Activated T-cell treated with anti-CD3 and anti-CD28 coated beads for 4 hours (primary cell): Measurements from ENCODE around the gene SCAMP1.
A peak's percentile ranks its signal among the peaks of the same experiment; 100 is the strongest.

Source experiments
- DNase-seq: peaks from one replicate; pipeline ENCODE4 v3.0.0-alpha.2; 2020

SCAMP1 gene

DNA sequence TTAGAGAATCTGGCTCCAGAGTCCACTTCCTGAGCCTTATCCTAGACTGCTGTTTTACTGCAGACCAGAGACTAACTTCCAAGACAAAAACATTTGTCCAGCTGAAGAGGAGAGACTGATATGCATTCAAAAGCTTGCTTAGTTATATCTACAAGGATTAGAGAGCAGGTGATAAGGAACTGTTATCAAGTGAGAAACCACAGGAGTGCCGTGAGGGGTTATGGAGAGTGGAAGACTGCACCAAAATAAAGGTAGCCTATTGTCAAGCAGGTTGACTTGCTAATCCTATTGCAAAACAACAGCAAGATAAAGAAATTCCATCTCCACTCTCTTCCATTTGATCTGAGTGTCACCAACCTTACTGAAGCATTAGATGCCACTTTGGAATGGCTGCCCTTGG, 139.1 kb downstream of the SCAMP1 start:
- no peak for DNase-seq

DNA sequence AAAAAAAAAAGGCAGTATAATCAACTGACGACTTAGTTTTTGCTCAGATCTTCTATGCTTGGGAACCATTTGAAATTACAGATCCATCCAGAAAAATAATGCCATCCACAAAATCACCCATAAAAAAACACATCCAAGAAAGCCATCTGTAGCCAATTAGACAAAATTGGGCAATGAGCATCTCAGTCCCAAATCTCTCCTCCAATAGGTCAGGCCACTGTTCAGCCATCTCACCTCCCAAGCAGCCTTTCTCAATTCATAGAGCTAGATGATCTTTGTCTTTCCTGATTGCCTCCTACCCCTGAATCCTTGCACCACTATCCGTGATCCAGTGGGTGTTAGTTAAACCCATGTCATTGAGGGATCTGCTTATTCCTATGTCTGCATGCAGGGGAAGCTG, 139.6 kb downstream of the SCAMP1 start:
- DNase-seq, result no peak

DNA sequence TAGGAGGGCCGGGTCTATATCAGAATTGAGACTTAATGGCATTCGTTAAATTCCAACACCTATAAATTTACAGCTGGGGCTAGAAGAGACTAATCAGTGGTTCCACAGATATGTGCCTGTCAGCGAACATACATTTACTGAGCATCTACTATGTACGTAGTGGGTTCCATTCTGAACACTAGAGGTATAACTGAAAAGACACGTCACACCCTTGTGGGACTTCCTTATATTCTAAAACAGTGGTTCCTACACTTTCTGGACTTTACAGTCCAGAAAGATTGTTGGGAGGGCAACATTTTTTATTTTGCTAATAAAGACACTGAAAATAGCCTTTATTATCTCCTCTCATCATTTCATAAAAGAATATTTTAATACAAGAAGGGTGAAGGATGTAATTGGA, 140.5 kb downstream of the SCAMP1 start:
- no peak for DNase-seq

DNA sequence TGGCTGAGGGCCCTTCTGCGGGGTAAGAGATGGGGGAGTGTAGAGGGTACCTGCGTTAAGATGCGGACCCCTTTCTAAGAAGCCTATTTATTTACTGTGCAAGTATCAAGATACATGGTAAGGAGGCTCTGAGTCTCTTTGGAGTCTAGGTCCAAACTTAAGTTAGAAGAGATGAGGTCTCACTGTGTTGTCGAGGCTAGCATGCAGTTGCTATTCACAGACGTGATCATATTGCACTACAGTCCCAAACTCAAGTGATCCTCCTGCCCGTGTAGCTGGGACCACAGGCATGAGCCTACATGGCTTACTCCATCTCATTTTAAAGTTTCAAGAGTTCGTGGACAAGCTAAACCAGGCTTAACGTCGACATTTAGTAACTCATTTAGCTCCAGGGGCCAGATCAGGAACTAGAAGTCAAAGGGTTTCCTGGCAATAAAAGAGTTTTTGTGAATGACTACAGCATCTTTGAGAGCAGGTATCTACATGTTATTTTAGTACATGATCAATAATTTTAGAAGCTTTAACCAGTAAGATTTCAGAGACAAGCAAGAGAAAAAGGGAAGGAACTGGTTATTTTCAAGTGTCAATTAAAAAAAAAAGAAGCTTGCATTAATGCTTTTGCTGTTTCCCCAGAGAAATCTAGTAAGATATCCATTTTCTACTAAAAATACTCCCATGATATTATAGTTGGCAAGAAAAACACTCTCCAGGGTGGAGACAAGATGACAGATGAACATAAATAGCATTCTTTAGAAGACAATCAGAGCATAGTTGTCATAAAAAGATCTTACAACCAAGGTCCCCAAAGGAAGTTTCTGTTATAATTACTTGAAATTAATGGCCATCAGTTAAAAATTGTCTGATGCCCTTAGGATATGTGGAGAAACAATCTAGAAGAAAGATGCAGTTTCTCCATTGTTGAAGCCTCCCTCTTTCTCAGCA, 141.3 kb downstream of the SCAMP1 start:
- DNase-seq, result no peak

DNA sequence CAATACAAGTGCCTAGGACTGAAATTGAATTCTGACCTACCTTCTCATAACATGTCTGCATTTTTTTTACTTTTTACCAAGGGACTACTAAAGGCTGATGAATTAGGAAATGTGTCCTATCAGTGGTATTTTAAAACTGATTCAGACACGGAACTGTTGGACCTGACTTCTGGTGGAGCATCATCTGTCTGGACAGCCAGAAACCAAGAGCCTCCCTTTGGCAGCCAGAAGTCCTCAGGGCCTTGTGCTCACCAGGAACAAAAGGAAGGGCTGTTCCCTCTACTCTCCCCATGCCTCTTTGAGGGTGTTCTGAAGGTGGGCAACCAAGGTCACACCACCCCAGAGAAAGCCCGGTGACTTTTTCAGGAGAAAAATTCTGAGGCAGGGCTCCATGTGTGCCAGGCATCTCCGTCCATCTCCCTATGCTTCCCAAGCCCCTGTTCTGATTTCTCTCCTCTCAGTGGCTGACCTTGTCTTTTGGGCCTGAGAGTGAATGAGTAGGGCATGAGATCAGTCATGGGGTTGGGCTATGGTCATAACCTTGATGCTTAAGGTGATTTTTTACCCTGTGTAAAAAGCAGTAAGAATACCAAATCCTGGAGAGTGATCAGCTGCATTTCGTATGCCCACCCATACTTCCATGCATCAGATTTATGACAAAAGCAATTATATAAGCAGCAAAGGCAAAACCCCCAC, 143.7 kb downstream of the SCAMP1 start:
- no peak for DNase-seq

DNA sequence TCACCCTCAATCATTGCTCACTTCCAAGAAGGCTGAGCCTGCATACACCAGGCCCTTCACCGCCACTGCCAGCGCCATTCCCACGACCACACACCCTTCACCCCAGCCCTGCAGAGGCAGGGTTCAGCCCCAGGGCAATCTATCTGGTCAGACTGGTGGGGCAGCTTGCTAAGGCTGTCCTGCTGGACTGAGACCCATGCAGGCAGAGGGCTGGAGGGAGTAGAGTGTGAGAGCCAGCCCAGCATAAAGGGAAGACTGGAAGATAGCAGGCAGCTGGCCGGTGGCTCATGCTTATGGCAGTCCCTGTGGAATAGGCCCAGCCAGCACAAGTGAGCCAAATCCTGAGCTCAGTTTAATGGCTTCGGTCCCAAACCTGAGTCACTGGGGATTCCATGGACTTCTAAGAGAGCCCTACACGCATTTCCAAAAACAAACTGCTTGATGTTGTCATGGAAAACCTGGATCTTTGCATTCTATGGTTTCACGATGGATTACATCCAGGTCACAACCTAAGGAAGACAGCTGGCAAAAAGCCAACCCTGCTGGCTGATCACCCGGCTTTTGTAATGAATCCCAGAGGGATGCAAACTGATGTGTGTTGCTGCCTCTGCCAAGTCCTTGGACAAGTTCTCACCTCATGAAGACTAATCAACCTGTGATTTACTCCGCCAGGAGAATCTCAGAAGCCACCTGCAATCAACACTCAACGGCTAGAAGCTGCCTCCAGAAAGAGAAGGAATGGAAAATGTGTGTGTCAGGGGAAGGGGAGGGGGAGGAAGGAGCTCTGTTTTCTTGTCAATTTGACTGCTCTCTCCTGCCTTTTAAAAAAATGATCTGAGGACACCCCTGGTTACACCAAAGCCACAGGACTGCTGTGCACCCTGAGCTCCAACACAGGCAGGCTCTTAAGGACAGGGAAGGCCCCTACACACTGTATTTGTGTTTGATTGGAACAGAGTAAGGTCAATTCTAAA, 144.6 kb downstream of the SCAMP1 start:
- no peak for DNase-seq

DNA sequence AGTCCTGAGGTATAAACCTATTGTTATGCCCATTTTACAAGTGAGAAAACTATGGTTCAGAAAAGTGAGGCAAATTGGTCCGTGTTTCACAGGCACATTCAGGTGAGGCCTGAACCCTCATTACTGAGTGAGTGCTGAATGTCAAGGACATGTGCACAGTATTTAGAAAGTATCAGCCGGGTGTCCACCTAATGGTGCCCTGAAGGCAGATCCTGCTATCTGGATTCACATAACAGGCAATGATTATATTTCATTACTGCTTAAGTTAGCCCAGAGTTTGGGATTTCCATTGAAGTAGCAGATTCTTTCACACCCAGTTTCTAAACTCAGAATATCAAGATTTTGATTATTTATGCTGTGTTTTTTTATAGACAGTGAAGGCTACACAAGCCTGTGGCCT, 145.4 kb downstream of the SCAMP1 start:
- no peak for DNase-seq

DNA sequence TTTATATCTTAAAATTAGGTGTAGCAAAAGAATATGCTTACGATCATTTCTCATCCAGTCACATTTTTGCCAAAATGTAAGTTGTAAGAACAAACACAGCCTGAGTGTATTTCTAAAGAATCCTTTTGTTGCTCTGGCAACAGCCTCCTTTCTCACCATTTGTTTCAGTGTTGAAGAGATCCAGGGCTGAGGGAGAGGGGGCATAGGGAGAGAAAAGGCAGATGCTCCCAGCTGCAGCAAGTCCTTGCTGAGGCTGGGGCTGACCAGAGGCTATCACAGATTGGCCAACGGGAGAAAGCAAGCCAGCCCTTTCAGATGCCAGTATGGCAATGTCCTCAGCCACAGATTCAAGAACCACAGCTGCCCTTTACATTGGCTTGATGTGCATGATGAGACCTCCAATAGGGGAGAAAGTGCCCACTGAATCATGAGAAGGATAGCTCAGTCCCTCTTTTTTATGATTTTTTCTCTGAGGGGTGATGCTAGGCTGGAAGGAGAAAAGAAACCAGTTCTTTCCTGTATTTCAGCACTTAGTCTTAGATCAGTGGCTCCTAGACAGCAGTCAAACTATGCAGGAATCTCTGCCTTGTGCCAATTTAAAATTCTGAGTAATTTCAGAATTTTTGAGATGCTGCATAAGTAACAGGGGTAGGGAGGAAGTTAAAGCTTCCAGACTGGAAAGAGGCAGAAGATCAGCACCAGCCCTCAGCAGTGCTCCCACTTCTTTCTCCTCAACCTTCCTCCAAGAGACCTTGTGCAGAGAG, 146.0 kb downstream of the SCAMP1 start:
- no peak for DNase-seq

DNA sequence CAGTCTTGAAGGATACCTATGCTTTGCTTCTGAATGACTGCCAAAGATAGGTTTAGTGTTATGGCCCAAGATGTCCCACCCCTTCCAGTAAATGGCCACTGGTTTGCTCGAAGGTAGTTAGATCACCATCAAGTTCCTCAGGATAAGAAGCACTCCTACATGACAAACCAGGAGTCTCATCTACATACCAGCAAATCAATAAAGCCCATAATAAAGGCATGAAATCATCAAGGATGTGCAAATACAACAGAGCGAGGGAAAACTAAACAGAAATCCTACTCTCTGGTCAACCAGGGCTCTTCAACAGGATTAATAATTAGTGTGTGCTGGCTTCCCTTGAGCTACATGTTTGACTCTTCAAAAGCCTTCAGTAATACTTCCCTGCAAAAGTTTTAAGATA, 147.1 kb downstream of the SCAMP1 start:
- no peak for DNase-seq

DNA sequence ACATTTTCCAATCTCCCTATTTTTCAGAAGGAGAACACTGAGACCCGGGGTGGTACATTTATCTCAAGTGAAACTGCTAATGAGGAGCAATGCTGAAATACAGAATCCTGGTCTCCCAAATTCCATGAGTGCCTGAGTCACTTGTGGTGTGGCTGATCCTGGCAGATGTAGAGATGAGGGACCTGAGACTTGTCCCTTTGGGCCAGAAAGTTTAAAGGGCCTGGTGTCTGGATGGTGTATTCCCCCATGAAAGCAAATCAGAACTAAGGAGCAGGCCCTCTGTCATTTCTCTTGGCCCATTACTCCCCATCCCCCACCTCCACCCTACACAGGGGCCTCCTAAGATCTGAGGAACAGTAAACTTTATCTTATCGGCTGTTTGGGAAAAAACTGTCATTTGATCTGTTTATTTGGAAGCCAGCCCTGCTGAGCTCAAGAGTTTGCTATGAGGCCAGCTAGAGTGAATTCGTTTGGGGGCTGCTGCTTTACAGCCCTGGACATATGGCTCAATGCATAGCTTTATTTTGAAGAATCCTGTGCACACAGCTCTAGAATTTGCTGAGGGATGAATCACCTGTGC, 147.9 kb downstream of the SCAMP1 start:
- no peak for DNase-seq

DNA sequence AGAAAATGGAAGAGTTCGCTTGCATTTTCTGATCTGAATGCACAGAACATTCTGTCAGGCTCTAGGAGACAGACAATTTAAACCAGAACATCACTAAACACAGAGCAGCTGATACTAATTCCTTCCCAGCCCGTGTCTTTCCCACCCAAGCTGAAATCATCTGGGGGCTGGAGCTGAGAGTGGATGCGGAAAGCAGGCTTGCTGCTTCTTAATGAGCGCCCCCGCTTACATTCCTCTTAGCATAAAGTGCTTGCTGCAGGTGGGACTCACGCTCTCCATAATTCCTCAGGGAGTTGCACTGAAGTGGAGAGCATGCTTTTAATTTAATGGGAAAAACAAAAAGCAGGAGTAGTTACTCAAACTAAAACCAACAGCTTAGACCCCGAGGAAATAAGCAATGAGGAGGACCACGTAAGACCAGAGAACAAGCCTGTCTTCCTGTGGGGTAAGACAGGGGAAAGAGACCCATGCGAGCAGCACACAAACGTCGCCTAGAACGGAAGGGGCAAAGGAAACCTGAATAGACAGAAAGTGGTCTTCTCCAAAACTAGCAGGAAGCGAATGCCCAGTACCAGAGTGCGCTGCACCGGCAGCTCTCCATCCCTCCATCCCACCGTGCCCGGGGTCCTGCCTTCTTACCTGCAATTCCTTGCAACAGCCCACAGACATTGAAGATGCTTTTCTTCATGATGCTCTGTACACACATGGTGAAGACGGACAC, 148.9 kb downstream of the SCAMP1 start:
- DNase-seq, result no peak

DNA sequence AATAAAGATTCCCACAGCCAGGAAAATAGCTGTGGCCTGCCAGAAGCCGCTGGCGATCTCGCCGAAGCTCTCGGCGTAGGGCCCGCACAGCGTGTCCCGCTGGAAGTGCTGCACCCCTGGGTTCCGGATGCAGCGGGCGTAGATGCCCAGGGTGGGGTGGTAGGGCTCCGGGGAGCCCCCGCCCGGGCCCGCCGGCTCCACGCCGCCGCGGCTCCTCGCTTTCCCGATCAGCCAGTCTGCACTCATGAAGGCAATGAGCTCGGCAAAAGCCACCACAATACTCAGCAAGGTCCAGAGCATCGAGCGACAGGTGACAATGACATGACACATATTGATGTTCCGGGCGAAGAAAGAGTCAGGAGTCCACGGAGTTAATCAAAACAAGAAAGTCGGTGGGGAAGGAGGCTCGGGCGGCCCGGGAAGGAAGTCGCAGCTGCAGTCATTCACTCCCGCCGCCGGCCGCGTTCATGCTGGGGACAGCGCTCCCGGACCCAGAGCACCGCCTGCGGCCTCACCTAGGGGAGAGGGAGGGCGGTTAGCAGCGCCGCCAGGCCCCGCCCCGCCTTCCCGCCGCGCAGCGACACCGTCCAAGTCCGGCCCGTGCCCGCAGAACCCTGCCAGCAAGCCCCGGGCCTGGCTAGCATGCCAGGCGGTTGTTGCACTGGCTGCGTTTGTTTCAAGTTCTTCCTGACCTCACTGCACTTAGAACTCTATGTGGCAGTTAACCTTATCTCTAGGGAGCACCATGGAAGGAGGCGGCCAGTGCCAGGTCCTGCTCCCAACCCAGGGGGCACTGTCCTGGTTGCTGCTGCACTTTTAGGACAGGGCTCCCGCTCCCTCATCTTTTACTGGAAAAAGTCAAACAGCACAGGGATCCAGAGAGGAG, 149.7 kb downstream of the SCAMP1 start:
- DNase-seq, result peak; percentile 2

DNA sequence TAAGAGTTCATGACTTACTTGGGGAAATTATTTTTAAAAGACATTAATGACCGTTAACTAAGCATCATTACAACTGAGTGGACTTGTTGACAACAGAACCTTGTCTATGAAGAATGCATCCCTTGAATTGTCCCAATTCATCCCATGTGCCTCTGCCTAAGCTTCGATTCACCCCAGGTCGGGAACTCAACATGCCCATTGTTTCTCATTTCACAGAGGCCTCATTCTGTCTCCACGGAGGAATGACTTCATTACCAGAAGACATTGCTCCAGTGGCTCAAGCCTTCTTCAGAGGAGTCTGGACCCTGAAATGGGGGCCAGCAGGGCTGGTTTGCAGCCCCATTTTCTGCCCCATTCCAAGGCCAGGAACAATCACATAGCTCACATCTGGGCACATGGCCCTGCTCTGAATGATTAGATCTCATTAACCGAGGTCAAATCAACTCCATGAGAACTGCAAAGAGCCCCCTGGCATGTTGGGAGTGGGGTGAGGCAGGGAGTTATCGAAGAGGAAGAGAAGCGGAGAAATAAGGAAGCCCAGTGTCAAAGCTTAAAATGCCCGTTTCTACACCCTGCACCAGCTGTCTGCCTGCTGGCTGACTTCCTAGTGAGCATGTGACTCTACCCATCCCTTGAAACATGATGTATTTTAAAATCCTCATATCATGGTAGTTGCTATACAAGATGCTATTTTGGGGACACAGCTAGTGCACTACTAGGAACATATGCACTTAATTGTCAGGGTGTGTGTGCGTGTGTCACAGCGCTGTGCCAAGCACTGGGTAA, 150.9 kb downstream of the SCAMP1 start:
- DNase-seq, result no peak

DNA sequence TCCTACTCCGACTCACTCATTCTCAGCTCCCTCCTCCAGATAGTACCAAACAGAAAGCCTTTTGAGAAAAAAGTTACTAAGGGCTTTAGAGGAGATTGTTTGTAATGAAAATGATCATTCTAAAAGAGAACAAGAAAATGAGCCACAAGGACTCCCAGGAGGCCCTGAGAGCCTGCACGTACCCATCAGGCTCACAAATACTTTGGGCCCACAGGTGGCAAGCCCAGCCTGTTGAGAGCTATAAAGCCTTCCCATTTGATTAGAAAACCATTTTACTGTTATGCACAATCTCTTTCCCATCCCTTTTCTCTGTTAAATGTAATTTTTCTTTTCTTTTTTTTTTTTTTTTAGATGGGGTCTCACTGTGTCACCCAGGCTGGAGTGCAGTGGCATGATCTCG, 152.0 kb downstream of the SCAMP1 start:
- DNase-seq, result no peak

DNA sequence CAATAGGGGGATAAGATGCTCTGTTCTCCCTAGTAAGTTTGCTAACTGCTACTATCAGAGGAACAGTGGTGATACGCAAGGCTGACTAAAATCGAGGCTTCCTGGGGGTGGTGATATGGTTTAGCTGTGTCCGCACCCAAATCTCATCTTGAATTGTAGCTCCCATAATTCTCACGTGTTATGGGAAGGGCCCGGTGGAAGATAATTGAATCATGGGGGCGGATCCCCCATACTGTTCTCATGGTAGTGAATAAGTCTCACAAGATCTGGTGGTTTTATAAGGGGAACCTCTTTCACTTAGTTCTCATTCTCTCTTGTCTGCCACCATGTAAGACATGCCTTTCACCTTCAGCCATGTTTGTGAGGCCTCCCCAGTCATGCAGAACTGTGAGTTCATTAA, 153.0 kb downstream of the SCAMP1 start:
- DNase-seq, result no peak

DNA sequence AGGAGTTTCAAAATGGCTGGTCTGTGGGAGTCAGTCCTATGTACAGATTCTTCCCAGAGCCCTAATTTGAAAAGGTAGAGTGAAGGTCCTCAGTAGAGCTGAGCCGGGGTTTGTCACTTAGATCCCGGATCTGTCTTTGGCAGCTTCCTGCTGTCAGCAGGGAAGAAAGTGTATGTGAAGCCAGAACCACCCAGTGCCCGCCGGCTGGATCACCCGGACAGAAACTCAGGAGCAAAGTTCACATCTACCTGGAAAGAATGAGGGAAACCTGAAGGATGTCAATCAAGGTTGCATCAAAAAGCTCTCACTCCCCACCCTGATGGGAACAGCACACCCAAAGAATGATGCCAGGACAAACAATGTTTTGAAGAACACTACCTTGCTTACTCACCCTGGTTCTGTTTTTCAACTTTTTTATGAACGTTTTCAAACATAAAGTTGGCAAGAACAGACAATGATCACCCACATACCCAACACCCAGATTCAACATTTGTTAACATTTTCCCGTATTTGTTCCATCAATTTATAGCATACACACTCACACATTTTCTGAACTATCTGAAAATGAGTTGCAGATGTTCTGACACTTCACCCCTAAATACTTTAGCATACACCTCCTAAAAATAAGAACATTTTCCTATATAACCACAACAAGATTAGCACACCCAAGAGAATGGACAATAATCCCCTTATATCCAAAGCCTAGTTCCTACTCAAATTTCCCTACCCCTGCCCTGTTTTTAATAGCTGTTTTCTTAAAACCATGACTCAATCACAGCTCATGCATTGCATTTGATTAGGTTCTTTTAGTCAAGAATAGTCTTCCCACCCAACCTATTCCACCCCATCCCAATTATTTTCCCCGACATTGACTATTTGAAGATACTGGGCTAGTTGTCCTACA, 154.3 kb downstream of the SCAMP1 start:
- no peak for DNase-seq

DNA sequence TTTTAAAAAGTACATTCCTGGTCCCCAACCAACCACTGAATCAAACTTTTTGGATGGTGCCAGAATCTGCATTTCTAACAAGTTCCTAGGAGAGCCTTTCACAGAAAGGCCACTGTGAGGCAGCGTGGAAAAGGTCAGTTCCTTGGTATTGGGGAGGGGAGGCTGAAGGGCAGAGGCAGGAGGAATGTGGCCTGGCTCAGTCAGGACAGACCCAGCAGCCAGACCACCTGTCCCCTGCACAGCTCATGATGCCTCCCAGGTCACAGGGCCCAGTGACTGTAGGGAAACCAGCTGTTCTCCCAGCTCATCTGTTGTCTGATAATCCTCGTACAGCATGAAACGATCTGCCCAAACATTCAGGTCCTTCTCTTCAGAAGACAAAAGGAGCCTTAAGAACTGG, 155.3 kb downstream of the SCAMP1 start:
- no peak for DNase-seq
